NCI-H82 treated with DMSO at 0.1 percent for 48 hours (cell line): ENCODE results near the gene CSK.
"Not testable (repeated sequence)": the region's sequence is repeated elsewhere in the genome, so short reads cannot be mapped to it uniquely, and the experiment has no call there.

ENCODE experiments used
- DNase-seq: peaks from one replicate; lab custom pipeline; 2025; ENCODE audit not compliant: unreplicated experiment; lab: John Stamatoyannopoulos, UW

CSK gene

GRCh38 chr15:74781431-74782258, at the start of gene CSK:
Gene CSK (plus strand): TSS chr15:74782080. CDS start chr15:74798298, 16,218 bp downstream.
- peak; percentile 15 for DNase-seq

- DNase-seq: no peak
These were observed 49.0 kb upstream of the CSK start for GRCh38 chr15:74732846-74733245.

GRCh38 chr15:74733269-74733668, 48.6 kb upstream of the CSK start:
- no peak for DNase-seq

GRCh38 chr15:74735305-74735704, 46.6 kb upstream of the CSK start:
- DNase-seq: no peak

DNA sequence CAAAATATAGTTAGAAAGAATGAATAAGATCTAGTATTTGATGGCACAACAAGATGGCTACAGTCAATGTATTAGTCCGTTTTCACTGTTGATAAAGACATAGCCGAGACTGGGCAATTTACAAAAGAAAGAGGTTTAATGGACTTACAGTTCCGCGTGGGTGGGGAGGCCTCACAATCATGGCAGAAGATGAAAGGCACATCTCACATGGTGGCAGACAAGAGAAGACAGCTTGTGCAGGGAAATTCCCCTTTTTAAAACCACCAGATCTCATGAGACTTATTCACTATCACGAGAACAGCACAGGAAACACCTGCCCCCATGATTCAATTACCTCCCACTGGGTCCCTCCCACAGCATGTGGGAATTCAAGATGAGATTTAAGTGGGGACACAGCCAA, 43.6 kb upstream of the CSK start:
- not testable (repeated sequence) for DNase-seq

DNA sequence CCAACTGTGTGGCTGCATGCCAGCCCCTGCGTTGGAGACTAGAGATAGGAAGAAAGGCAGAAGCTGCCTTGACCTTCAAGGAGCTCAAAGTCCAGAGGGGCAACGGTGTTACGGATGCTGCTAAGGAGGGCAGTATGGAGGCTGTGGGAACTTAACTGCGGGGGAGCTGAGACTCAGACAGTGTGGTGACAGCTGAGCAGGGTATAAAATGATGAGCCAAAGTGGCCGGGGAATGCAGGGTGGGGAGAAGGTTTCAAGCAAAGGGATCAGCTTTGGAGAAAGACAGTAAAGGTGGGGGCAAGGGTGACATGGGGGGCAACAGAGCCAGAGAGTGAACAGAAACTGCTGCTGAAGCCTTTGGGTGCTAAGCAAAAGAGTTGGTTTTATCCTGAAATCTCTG, 39.5 kb upstream of the CSK start:
- no peak for DNase-seq

GRCh38 chr15:74746389-74746788, 35.5 kb upstream of the CSK start:
- no peak for DNase-seq

- no peak for DNase-seq
These were observed 33.4 kb upstream of the CSK start, which contains the start of gene CYP1A2 for GRCh38 chr15:74748322-74748946. Gene CYP1A2 (plus strand): TSS chr15:74748845. CDS start chr15:74749739, 894 bp downstream.

GRCh38 chr15:74749832-74750231, 32.0 kb upstream of the CSK start:
- DNase-seq: no peak

GRCh38 chr15:74750751-74751150, 31.1 kb upstream of the CSK start:
- DNase-seq: no peak

- DNase-seq: no peak
These were observed 29.9 kb upstream of the CSK start for GRCh38 chr15:74752011-74752410.

DNA sequence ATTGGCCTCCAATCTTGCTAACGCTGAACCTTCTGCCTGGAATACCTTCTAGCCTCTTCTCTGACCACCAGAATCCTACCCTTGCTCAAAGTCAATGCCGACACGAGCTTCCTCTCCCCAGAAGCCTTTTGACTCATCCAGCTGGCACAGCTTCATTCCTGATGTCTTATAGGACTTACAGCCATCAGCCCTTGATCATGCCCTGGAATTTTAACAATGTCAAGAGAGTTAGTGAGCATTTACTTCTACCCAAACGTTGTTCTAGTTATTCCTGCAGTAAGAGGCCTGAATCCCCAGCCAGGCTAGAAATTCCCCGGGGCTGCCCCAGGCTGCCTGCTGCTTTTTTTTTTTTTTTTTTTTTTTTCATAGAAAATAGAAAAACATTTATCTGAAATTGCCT, 29.3 kb upstream of the CSK start:
- DNase-seq: no peak

DNA sequence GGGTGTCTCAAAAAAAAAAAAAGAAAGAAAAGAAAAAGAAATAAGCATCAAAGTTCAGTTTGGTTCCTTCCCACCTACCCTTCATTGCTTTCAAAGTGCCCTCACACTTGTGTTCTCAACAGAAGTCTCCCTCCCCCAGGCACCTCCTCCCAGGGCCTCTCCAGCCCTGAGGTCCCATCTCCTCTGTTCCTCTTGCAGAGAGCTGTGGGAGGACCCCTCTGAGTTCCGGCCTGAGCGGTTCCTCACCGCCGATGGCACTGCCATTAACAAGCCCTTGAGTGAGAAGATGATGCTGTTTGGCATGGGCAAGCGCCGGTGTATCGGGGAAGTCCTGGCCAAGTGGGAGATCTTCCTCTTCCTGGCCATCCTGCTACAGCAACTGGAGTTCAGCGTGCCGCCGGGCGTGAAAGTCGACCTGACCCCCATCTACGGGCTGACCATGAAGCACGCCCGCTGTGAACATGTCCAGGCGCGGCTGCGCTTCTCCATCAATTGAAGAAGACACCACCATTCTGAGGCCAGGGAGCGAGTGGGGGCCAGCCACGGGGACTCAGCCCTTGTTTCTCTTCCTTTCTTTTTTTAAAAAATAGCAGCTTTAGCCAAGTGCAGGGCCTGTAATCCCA, 27.2 kb upstream of the CSK start:
- no peak for DNase-seq

- DNase-seq: no peak
These were observed 23.1 kb upstream of the CSK start for GRCh38 chr15:74758736-74759135.

GRCh38 chr15:74762791-74763150, 19.1 kb upstream of the CSK start:
- DNase-seq: no peak

DNA sequence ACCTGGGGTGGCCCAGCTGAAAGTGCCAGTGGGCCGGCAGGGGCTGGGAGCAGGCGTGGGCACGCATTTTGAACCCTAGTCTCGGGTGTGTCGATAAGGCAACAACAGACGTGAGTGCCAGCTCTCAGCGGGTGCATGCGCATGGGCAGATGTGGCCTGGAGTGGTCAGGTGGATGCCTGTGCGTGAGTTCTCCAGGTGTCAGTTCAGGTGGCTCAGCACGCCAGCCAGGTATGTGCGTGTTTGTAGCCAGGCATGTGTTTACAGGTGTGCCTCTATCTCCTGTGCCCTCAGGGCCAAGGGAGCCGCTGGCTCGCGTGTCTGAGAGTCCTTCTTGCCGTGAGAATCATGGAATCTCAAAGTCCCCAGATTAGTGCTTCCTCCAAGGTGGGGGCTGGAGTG, 18.5 kb upstream of the CSK start:
- no peak for DNase-seq

GRCh38 chr15:74767167-74768098, 14.4 kb upstream of the CSK start:
- no peak for DNase-seq

DNA sequence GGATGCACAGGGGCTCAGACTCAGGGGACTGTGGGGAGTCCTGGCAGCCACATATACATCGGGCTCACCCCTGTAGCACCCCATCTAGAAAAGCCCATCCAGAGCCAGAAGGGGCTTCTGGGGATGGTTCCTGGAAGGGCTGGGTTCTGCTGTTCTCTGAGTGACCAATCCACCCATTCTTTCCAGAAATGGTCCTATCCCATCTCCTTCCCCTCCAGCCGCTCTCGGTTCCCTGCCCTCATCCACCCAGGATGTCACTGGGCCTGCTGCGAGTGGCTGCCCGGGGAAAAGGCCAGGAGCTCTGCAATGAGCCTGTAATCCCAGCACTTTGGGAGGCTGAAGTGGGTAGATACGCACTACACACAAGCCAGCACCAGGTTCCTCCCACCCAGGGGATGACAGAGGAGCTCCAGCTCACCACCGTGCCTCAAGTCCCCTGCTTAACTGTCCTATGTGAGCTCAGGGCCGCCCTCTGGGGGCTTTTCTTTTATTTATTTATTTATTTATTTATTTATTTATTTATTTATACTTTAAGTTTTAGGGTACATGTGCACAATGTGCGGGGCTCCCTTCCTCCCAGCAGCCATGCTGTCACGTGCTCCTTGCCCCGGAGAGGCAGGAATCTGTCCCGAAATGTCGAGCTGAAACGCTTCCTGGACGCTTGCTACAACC, 13.6 kb upstream of the CSK start:
- no peak for DNase-seq

DNA sequence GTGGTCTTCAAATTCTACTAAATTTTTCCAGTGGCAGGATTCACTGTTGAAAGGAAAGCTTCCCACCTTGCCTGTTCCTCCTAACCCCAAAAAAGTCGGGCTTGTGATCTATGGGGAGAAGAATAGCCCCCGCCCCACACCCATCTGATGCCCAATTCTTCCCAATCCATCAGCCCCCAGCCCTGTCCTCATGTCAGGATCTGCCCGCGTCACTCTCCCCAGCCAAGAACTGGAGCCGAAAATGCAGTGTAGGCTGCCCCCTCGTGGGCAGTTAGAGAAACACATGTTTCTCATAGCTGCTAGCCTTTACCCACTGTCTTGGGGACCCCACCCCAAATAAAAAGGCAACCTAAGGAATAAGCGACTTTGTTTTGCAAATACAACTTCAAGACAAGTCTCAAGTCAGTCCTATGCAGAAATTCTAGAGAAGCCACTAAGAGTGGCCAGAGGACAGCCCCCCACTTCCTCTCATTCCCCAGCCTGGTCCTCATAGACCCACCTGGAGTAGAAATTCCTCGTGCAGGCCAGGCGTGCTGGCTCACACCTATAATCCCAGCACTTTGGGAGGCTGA, 13.0 kb upstream of the CSK start:
- peak; percentile 44 for DNase-seq

DNA sequence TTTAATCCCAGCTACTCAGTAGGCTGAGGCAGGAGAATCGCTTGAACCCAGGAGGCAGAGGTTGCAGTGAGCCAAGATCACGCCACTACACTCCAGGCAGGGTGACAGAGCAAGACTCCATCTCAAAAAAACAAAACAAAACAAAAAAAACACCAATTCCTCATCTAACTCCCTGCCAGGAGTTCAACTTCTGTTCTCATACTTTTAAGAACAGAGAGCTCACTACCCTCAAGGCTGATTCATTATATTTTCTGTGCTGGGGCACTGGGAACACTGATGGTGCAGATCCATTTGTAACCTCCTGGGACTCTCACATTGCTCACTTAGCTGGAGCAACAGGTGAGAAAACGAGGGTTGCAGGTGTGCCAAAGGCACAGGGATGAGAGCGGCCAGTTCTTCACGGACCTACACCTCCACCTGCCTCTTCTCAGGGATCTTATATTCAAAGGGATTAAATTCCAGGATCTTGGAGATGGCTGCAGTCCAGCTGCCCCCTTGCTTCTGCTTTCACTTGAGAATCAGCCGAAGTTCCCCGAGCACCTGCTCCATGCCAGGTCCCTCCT, 12.3 kb upstream of the CSK start:
- DNase-seq: no peak
